Measurements from ENCODE around the gene HTRA3.

The HTRA3 gene

DNA sequence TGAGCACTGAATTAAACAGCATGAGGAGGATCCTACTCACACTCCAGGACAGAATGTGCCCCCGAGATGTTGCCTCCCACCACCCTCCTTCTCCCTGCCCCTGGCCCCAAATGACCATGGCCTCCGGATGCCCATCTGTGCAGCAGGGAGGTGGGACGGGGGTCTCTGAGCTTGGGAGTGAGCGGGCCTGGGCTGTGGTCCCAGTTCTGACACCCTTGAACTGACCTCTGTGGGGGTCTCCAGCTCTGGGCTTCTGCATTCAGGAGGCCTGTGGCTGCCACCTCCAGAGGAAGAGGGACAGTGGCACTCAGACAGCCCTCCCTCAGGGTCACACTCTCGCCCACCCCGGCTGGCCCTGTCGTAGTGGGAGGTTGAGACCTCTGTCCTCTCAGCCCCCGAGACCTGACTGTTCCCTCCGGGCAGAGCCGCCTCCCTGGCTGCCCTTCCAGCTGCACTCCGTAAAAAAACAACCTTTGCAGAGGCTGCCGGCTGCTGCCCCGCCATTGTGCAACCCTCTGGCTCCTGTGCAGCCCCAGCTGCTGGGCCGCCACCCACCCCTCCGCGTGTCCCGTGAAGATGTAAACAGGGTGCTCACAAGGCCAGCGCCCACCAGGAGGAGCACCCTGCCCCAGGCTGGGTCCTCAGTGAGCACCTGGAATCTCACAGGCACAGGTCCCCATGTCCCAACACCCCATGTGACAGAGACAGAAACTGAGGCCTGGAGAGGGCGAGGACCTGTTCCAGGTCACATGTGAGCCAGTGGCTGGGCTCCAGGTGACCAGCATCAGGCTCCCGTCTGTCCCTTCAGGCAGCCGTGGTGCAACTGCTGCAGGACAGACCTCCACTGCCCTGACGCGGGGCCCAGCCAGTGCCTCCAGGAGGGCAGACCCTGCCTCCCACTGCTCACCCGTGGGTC lies 39.6 kb downstream of the HTRA3 start:
- DNase-seq (ENCODE audit: low read depth in 2 of 2) = no peak

DNA sequence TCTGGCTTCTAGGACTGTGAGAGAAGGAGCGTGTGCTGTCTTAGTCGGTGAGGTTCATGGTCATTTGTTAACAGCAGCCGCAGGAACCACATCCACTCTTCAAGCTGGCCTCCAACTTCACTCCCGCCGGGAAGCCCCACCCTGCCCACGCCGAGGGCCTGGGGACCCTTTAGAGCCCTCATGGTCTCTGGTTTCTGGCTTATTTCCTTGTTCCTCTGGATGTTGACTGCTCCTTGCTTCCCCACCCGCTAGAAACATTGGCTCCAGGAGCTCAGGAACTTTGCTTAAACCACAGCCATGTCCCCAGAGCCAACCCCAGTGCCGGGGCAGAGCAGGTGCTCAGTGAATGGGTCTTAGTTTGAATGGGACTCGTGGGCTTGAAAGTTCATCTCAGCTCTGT lies 40.8 kb downstream of the HTRA3 start:
- DNase-seq (ENCODE audit: low read depth in 2 of 2) = no peak

- no peak for DNase-seq (ENCODE audit: low read depth in 2 of 2)
Observed at GRCh38 chr4:8311101-8312068, 41.8 kb downstream of the HTRA3 start.

GRCh38 chr4:8312069-8312445 lies 42.5 kb downstream of the HTRA3 start:
- no peak for DNase-seq (ENCODE audit: low read depth in 2 of 2)

- no peak for DNase-seq (ENCODE audit: low read depth in 2 of 2)
Observed at GRCh38 chr4:8312976-8313375, 43.4 kb downstream of the HTRA3 start.

GRCh38 chr4:8314691-8315255 lies 45.2 kb downstream of the HTRA3 start:
- DNase-seq (ENCODE audit: low read depth in 2 of 2) = no peak

- no peak for DNase-seq (ENCODE audit: low read depth in 2 of 2)
Observed at GRCh38 chr4:8315435-8316250, 46.1 kb downstream of the HTRA3 start.

- no peak for DNase-seq (ENCODE audit: low read depth in 2 of 2)
Observed at GRCh38 chr4:8316251-8316771, 46.8 kb downstream of the HTRA3 start.

DNA sequence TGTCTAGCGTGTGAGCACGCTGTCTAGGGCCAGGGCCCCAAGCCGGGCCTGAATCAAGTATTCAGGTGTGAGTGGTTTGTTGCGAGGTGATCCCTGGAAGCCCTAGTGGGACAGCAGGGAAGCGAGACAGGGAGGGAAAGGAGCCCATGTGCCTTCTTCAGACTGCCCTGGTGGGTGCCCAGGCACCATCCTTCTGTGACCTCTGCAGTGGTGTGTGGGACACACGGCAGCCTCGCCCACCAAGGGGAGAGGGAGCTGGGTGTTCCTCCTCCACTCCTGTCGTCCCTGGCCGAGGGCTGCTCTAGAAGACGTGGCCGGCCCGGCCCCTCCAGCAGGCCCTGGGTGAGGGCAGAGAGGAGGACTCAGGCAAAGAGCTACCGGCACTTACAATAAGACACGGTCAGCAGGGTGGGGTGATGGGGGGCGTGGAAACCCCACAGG lies 47.4 kb downstream of the HTRA3 start:
- no peak for DNase-seq (ENCODE audit: low read depth in 2 of 2)

DNA sequence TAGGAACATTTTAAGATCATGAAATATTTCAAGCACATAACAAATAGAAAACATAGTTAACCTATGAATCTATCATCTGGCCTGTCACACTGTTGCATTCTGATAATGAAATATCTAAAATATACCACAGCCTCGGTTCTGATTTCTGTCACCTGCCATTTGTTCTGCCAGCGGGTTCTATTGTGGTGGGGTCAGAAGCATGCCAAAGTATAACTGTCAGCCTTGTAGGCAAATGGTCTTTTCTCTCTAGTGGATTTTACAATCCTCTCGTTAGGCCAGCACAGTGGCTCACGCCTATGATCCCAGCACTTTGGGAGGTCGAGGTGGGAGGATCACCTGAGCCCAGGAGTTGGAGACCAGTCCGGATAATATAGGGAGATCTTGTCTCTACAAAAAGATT lies 47.9 kb downstream of the HTRA3 start:
- DNase-seq (ENCODE audit: low read depth in 2 of 2) = no peak

- no peak for DNase-seq (ENCODE audit: low read depth in 2 of 2)
Observed at GRCh38 chr4:8318509-8318908, 49.0 kb downstream of the HTRA3 start.

GRCh38 chr4:8319061-8319460 lies 49.5 kb downstream of the HTRA3 start:
- DNase-seq (ENCODE audit: low read depth in 2 of 2) = no peak

- no peak for DNase-seq (ENCODE audit: low read depth in 2 of 2)
Observed at GRCh38 chr4:8319731-8320385, 50.3 kb downstream of the HTRA3 start.

DNA sequence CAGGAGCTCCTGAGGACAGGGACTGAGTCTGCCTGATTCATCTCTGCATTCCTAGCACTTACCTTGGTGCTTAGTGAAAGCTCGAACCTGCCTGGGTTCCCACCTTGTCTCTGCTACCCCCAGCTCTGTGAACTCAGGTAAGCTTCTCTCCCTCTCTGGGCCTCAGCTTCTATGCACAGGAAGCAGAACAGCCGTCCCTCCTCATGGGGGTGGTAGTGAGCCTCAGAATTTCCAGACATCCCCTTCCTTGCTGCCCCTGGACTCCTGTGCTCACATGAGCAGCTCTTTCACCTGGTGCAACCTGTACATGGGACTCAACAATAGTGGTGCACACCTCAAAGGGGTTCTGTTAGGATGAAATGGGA lies 50.8 kb downstream of the HTRA3 start:
- no peak for DNase-seq (ENCODE audit: low read depth in 2 of 2)

DNA sequence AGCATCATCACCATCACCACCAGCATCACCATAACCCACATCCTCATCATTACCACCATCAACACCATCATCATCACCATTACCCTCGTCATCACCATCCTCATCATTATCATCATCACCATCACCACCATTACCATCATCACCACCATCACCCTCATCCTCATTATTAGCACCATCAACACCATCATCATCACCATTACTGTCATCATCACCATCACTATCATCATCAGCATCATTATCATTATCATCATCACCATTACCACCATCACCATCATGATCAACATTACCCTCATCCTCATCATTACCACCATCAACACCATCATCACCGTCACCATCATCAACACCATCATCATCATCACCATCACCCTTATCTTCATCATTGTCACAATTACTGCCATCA lies 51.7 kb downstream of the HTRA3 start:
- no peak for DNase-seq (ENCODE audit: low read depth in 2 of 2)

- no peak for DNase-seq (ENCODE audit: low read depth in 2 of 2)
Observed at GRCh38 chr4:8321771-8322170, 52.2 kb downstream of the HTRA3 start.

- DNase-seq (ENCODE audit: low read depth in 2 of 2) = no peak
Observed at GRCh38 chr4:8322794-8323704, 53.5 kb downstream of the HTRA3 start.

- DNase-seq (ENCODE audit: low read depth in 2 of 2) = no peak
Observed at GRCh38 chr4:8323947-8324555, 54.5 kb downstream of the HTRA3 start.

DNA sequence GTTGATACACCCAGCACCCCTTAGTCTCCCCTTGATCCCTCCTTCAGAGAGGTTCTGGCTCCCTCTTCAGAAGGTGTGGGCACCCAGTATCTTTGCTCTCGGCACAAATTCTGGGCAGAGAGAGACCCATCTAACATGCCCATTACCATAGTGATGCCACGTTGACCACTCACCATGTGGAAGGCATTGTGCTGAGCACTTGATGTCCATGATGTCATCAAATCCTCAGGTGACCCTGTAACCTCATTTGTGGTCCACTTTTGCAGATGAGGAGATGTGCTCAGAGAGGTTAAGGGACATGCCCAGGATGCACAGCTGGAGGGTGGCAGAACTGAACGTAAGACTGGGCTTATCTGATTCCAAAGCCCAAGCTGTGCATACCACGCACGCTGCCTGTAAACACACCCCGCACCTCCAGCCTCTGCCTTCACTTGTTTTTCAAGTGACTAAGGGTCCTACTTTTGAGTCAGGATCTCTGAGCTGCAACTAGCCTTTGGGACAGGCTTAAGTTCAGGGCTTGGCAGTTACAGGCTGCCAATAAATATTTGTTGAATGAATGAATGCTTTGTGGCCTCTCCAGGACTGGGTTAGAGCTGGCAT lies 55.2 kb downstream of the HTRA3 start:
- DNase-seq (ENCODE audit: low read depth in 2 of 2) = no peak

Measured in stimulated activated CD4-positive, alpha-beta T cell treated with anti-CD3 and anti-CD28 coated beads, Interleukin-4, amount 100 ng/mL, for 48 hours (primary cell).